Panc1 (cell line): Measurements from ENCODE around the gene CGN.

Experiments used
- CTCF ChIP-seq: fragments of 450-650 bp; IDR thresholded peaks from 2 replicates; pipeline ENCODE4 v1.5.1; 2017; ENCODE audit warnings: mild to moderate bottlenecking
- POLR2AphosphoS5 ChIP-seq: IDR thresholded peaks from 2 replicates; pipeline ENCODE4 v1.6.1; 2012; ENCODE audit warnings: mild to moderate bottlenecking, low read depth, low read length, moderate library complexity

GRCh38 chr1:151541752-151542151 is 30.6 kb downstream of the CGN start:
- TF ChIP-seq CTCF (no peak), POLR2AphosphoS5 (no peak)
